HG03045 (cell line): Measurements from ENCODE around the gene SPHK2.

Source experiments
- ATAC-seq: cut with Tn5 transposase; IDR thresholded peaks from one replicate; pipeline ENCODE4 v1.9.1; 2021; ENCODE audit warnings: mild to moderate bottlenecking, moderate library complexity; ENCODE audit not compliant: unreplicated experiment

Gene SPHK2

DNA sequence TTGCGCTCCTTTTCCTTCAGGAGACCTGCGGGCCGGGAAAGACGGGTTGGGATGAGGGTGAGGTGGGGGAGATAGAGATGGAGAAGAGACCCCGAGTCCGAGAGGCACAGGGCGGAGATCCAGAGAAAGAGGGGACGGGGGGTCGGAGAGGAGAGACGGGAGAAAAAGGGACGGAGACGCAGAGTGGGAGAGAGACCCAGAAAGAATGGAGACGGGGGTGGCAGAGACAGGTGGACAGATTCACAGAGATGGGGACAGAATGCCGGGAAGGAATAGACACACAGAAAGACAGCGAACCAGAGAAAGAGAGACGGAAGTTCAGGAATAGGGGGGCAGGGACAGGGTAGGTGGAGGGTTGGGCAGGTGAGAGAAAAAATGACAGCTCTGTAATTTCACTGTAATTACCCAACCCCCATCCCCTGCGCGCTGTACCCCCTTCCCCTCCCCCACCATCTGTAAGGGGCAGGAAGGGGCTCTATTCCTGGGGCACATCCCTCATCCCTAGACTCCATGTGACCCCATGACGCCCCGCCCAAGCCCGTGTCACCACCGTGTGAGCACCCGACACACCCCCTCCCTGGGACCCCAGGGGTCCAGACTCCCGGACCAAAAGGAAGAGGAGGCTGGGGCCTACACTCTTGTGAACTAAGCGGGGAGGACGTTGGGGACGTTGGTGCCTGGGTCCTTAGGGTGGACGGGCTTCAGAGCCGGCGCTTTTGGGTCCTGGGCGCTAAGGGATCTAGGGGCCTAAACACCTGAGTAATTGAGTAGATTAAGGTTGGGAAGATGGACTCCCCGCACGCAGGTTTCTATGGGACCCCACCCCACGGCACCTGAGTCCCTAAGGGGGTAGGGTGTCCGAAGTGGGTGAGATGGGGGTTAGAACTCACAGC lies 16.9 kb downstream of the SPHK2 start:
- no peak for ATAC-seq

- ATAC-seq: no peak
Observed at GRCh38 chr19:48636859-48637448, 17.6 kb downstream of the SPHK2 start, which contains the start of gene DBP. DBP (minus strand) TSS chr19:48637379; CDS start chr19:48636994, 385 bp downstream.

- ATAC-seq: peak; percentile 65
Observed at GRCh38 chr19:48637449-48637947, 18.2 kb downstream of the SPHK2 start.

GRCh38 chr19:48637948-48638830 lies 18.9 kb downstream of the SPHK2 start:
- ATAC-seq: peak; percentile 11

DNA sequence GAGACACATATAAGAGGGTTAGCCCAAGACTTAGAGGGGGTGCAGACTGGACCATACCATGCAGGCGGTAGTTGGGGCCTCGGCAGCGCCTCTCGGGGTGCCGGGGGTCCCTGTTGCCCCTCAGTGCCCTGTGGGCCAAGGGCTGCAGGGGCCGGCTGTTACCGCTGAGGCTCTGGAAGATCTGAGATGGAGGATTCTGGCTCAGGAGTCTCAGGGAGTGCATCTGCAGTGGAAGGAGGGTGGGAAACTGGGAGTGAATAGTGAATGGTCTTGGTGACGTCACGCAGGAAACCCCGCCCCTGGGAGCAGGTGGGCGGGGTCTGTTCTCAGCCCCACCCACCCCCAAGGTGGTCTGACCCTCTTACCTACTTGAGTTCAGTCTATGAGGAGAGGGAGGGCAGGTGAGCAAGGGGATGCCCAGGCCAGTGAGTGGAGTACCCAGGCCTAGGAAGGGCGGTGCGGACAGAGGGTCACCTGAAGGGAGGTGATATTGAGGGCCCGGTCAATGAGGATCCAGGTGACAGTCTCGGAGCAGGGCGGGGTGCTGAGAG lies 19.6 kb downstream of the SPHK2 start:
- ATAC-seq: no peak

- no peak for ATAC-seq
Observed at GRCh38 chr19:48639483-48640375, 20.4 kb downstream of the SPHK2 start.

DNA sequence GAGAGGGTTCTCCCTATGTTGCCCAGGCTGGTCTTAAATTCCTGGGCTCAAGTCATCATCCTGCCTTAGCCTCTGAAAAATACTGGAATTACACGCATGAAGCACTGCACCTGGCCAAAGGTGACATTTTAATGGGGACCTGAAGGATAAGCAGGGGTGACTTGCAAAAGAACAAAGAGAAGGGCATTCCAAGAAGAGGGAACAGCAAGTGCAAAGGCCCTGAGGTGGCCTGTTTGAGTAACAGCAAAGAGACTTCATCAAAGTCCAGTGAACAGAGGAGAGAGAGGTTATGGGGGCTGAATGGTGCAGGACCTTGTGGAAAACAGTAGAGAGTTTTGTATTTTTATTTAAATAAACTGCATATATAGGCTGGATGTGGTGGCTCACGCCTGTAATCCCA lies 22.5 kb downstream of the SPHK2 start:
- ATAC-seq: no peak

DNA sequence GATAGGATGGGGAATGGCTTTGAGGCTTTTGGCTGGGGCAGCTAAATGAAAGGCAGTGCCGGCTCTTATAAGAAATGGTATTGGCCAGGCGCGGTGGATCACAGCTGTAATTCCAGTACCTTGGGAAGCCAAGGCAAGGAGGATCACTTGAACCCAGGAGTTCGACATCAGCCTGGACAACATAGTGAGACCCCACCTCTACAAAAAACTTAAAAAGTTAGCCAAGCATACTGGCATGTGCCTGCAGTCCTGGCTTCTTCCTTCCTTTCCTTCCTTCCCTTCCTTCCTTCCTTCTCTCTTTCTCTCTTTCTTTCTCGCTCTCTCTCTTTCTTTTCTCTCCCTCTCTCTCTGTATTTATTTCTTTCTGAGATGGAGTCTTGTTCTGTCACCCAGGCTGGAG lies 23.6 kb downstream of the SPHK2 start:
- ATAC-seq: no peak

- ATAC-seq: no peak
Observed at GRCh38 chr19:48644355-48644754, 25.0 kb downstream of the SPHK2 start.

DNA sequence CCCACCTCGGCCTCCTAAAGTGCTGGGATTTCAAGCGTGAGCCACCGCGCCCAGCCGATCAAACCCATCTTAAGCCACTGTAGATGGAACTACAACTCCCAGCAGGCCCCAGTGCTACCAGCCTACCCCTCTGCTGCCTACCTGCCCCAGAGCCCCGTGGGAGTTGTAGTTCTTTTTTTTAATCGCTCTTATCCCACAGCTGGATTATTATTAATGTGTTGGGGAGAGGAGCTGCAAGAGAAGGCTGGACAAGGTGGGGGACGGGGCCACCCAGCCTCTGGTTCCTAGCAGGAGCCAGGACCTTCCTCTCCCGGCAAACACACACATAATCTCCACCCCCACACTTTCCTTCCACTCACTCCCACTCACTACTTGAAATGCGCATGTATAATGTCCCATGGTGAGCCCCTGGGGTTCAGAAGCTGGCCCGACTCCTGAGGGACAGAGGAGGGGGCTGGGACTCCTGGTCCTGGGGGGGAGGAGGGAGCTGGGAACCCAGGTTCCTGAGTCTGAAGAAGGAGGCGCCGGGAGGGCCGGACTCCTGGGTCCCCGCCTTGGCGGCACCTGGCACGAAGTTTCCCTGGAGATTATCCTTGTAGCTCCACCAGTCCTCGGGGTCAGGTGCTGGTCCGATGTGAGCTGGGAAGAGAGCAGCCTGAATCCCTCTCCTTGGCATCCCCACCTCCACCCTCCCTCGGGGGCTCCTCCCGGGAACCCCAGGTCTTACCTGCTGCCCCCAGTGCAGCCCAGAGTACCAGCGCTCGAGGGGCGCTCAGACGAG lies 25.7 kb downstream of the SPHK2 start:
- peak; percentile 39 for ATAC-seq

GRCh38 chr19:48645620-48646000 lies 26.3 kb downstream of the SPHK2 start:
- no peak for ATAC-seq

GRCh38 chr19:48646001-48646721 lies 26.9 kb downstream of the SPHK2 start, which contains the start of gene CA11:
CA11 (minus strand) TSS chr19:48646187; CDS start chr19:48645632, 555 bp downstream.
- peak; percentile 76 for ATAC-seq

DNA sequence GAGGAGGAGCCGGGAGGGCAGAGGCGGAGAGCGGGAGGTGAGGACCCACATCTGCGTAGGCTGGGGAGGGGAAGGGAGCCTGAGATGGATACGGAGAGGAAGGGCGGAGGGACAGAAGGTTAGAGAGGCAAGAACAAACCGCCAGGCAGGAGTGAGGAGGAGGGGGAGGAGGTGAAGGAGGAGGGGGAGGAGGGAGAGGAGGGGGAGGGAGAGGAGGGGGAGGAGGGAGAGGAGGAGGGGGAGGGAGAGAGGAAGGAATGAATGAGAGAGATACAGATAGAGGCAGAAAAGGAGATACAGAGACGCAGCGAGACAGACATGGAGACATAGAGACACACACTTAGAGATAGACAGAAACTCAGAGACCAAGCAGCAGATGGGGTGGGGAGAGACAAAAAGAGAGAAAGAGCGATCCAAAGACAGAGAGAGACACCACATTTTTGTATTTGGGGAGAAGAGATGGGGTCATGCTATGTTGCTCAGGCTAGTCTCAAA lies 27.5 kb downstream of the SPHK2 start:
- no peak for ATAC-seq

- no peak for ATAC-seq
Observed at GRCh38 chr19:48648134-48648533, 28.8 kb downstream of the SPHK2 start.

- no peak for ATAC-seq
Observed at GRCh38 chr19:48650974-48651682, 31.8 kb downstream of the SPHK2 start.

DNA sequence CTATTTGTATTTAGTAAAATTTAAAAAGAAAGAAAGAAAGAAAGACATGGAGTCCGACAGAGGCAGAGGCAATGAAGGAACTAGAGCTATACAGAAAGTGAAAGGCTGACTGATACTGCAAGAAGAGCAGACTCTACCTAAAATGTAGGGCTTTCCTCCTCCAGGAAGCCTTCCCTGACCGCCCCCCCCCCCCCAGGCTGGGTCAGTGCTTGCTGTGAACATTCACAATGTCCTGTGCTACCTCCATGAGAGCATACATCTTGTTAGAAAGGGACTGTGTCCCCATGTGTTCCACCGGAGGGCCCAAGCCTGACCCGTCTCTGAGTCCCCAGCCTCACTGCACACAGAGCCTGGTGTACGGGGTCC lies 32.4 kb downstream of the SPHK2 start:
- ATAC-seq: no peak

DNA sequence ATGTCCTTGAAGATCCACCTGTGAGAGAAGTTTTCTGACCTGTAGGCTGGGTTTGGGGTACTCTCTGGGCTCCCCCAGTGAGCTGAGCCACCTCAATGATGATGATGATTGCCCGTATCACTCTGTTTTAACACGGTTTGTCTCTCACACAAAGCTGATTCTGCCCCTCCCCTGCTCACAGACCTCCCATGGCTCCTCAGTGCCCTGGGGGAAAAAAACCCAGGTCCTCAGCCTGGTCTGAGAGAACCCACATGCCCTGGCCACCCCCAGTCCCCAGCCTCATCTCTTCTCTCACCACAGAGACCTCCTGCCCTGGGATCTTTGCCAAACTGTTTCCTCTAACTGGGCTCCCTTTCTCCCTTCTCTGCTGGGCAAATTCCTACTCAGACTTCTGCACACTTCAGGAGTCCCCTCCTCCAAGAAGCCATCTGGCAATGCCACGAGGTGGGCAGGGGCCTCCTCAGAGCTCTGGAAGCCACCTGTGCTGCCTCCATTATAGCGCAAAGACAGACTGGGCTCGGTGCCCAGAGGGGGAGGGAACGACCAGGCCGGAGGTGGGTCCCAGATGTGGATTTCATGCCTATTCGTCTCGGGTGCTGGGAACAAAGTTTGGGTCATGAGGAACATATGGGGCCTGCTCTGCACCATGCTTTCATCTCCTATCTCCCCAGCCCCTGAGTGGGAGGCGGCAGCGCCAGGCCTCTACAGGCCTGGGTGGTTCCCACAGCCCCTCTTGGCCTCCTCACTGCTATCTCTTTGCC lies 35.2 kb downstream of the SPHK2 start:
- no peak for ATAC-seq
